Cardiac fibroblast (primary cell): ENCODE results near the gene PCSK5.

Source experiments
- DNase-seq, 2 donors: peaks; one replicate each; pipeline versions ENCODE4 v3.0.0 to v3.0.0-alpha.2; 2010; ENCODE audit warnings: low read depth in 2 of 2
- H3K4me3 ChIP-seq, 2 donors: replicated peaks in 1 of 2; 1 replicate in 1 of 2; 2 replicates in 1 of 2; pipeline ENCODE4 v1.5.1; 2011; ENCODE audit warnings: low read depth in 2 of 2, low read length in 2 of 2, mild to moderate bottlenecking in 2 of 2, moderate library complexity in 1 of 2
- CTCF ChIP-seq: IDR thresholded peaks from one replicate; pipeline ENCODE4 v1.5.1; 2011; ENCODE audit warnings: low read depth, mild to moderate bottlenecking, low read length, inconsistent platforms

Gene PCSK5

GRCh38 chr9:75990576-75991304, 100.3 kb downstream of the PCSK5 start:
- no peak overlapping the region for H3K4me3 ChIP-seq
- DNase-seq, result no peak
- no peak for TF ChIP-seq CTCF

GRCh38 chr9:75992482-75993206, 102.2 kb downstream of the PCSK5 start:
- H3K4me3 ChIP-seq, result no peak overlapping the region
- no peak for DNase-seq
- no peak for TF ChIP-seq CTCF

- DNase-seq, result peak; percentile 39 to 75
- no peak for TF ChIP-seq CTCF
- H3K4me3 ChIP-seq, result no peak overlapping the region
Measured at GRCh38 chr9:75993434-75993833, 103.0 kb downstream of the PCSK5 start.

GRCh38 chr9:75995066-75995465, 104.6 kb downstream of the PCSK5 start:
- H3K4me3 ChIP-seq, result no peak overlapping the region
- TF ChIP-seq CTCF, result no peak
- DNase-seq, result no peak

- TF ChIP-seq CTCF, result no peak
- H3K4me3 ChIP-seq, result no peak overlapping the region
- no peak for DNase-seq
Measured at GRCh38 chr9:75996726-75997125, 106.3 kb downstream of the PCSK5 start.

- peak in 1 of 2 donors; percentile 3 for DNase-seq
- TF ChIP-seq CTCF, result no peak
- H3K4me3 ChIP-seq, result no peak overlapping the region
Measured at GRCh38 chr9:75997206-75997605, 106.7 kb downstream of the PCSK5 start.
